ENCODE results near the gene GRID1. TPM values are rescaled to one million over a fixed set of nuclear protein-coding genes. Genes with fewer than 3 reads are reported as not detected.

The GRID1 gene
- total RNA-seq, 1 experiment from 2014 or later: not detected

GRCh38 chr10:86137561-86137960 is 229.0 kb downstream of the GRID1 start:
- Mint-ChIP-seq H3K27ac (ENCODE audit: unreplicated experiment) (no peak overlapping the region), H3K4me1 (ENCODE audit: low read depth, unreplicated experiment) (no peaks in the 10 kb centered on the region), H3K36me3 (ENCODE audit: insufficient read depth, unreplicated experiment) (no peaks in the 10 kb centered on the region), H3K9me3 (ENCODE audit: low read depth, unreplicated experiment) (no peaks in the 10 kb centered on the region), H3K27me3 (ENCODE audit: unreplicated experiment) (peaks cover 27% of the 10 kb centered on the region), H3K4me3 (ENCODE audit: low read depth, unreplicated experiment) (no peak overlapping the region)
- no TSS peak for BruUV-seq (replicated peaks)
- no peak for DNase-seq
- CTCF ChIA-PET: no interaction called here
- TF ChIP-seq, protein P1, sequence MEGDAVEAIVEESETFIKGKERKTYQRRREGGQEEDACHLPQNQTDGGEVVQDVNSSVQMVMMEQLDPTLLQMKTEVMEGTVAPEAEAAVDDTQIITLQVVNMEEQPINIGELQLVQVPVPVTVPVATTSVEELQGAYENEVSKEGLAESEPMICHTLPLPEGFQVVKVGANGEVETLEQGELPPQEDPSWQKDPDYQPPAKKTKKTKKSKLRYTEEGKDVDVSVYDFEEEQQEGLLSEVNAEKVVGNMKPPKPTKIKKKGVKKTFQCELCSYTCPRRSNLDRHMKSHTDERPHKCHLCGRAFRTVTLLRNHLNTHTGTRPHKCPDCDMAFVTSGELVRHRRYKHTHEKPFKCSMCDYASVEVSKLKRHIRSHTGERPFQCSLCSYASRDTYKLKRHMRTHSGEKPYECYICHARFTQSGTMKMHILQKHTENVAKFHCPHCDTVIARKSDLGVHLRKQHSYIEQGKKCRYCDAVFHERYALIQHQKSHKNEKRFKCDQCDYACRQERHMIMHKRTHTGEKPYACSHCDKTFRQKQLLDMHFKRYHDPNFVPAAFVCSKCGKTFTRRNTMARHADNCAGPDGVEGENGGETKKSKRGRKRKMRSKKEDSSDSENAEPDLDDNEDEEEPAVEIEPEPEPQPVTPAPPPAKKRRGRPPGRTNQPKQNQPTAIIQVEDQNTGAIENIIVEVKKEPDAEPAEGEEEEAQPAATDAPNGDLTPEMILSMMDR (IDR thresholded peaks at IDR 0.05; ENCODE audit: unreplicated experiment): no peak
- intact Hi-C loops (cut with micrococcal nuclease; ENCODE audit: unreplicated experiment): no loop called here

DNA sequence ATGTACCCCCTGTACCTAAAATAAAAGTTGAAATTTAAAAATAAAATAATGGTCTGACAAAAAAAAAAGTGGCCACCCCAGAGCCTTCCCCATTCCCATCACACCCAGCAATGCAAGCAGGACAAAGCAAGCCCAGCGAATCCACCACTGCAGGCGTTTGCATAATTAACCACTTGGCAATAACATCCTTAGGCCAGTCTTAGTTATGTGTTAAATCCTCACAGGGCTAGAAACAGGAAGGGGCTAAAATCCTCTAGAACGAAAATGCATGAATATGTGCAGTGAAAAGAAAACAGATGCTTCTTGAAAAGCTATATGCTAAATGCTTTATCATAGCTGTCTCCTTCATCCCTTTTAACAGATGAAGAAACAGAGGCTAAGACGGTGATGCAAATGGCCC is 229.7 kb downstream of the GRID1 start:
- no peaks in the 10 kb centered on the region for H3K36me3 Mint-ChIP-seq (ENCODE audit: insufficient read depth, unreplicated experiment)
- no TSS peak for BruUV-seq (replicated peaks)
- intact Hi-C loops (cut with micrococcal nuclease; ENCODE audit: unreplicated experiment): no loop called here
- H3K4me3 Mint-ChIP-seq (ENCODE audit: low read depth, unreplicated experiment): no peak overlapping the region
- TF ChIP-seq, protein P1 (IDR thresholded peaks at IDR 0.05; ENCODE audit: unreplicated experiment): no peak
- H3K27me3 Mint-ChIP-seq (ENCODE audit: unreplicated experiment): peaks cover 28% of the 10 kb centered on the region
- DNase-seq: no peak
- CTCF ChIA-PET: no interaction called here
- no peaks in the 10 kb centered on the region for H3K4me1 Mint-ChIP-seq (ENCODE audit: low read depth, unreplicated experiment)
- no peaks in the 10 kb centered on the region for H3K9me3 Mint-ChIP-seq (ENCODE audit: low read depth, unreplicated experiment)
- H3K27ac Mint-ChIP-seq (ENCODE audit: unreplicated experiment): no peak overlapping the region

GRCh38 chr10:86135191-86135590 is 231.4 kb downstream of the GRID1 start:
- CTCF ChIA-PET: no interaction called here
- TF ChIP-seq, protein P1 (IDR thresholded peaks at IDR 0.05; ENCODE audit: unreplicated experiment): no peak
- DNase-seq: no peak
- no peaks in the 10 kb centered on the region for H3K36me3 Mint-ChIP-seq (ENCODE audit: insufficient read depth, unreplicated experiment)
- H3K9me3 Mint-ChIP-seq (ENCODE audit: low read depth, unreplicated experiment): no peaks in the 10 kb centered on the region
- H3K4me1 Mint-ChIP-seq (ENCODE audit: low read depth, unreplicated experiment): no peaks in the 10 kb centered on the region
- intact Hi-C loops (cut with micrococcal nuclease; ENCODE audit: unreplicated experiment): no loop called here
- H3K27ac Mint-ChIP-seq (ENCODE audit: unreplicated experiment): no peak overlapping the region
- BruUV-seq (replicated peaks): no TSS peak
- H3K4me3 Mint-ChIP-seq (ENCODE audit: low read depth, unreplicated experiment): no peak overlapping the region
- peaks cover 45% of the 10 kb centered on the region for H3K27me3 Mint-ChIP-seq (ENCODE audit: unreplicated experiment)

GRCh38 chr10:86130737-86131475 is 235.7 kb downstream of the GRID1 start:
- no peak overlapping the region for H3K27ac Mint-ChIP-seq (ENCODE audit: unreplicated experiment)
- H3K9me3 Mint-ChIP-seq (ENCODE audit: low read depth, unreplicated experiment): no peaks in the 10 kb centered on the region
- H3K4me3 Mint-ChIP-seq (ENCODE audit: low read depth, unreplicated experiment): no peak overlapping the region
- CTCF ChIA-PET: no interaction called here
- no peak for DNase-seq
- H3K4me1 Mint-ChIP-seq (ENCODE audit: low read depth, unreplicated experiment): no peaks in the 10 kb centered on the region
- no peaks in the 10 kb centered on the region for H3K36me3 Mint-ChIP-seq (ENCODE audit: insufficient read depth, unreplicated experiment)
- TF ChIP-seq, protein P1 (IDR thresholded peaks at IDR 0.05; ENCODE audit: unreplicated experiment): no peak
- no TSS peak for BruUV-seq (replicated peaks)
- intact Hi-C loops (cut with micrococcal nuclease; ENCODE audit: unreplicated experiment): no loop called here
- H3K27me3 Mint-ChIP-seq (ENCODE audit: unreplicated experiment): peaks cover 82% of the 10 kb centered on the region
